Upper lobe of left lung (tissue), 6 donors: ENCODE results near the gene ZDHHC20. TPM values are rescaled to one million over a fixed set of nuclear protein-coding genes. Genes with fewer than 3 reads are reported as not detected.

Experiments
- ATAC-seq, 2 donors: fragments of 200-7000 bp; cut with Tn5 transposase; one replicate each; pipeline ENCODE4 v1.9.1; 2022; ENCODE audit warnings: mild to moderate bottlenecking in 2 of 2, moderate library complexity in 2 of 2; ENCODE audit not compliant: low FRiP score in 2 of 2
- DNase-seq, 2 donors: peaks; one replicate each; pipeline ENCODE4 v3.0.0-alpha.2; 2019 to 2020
- H3K27ac ChIP-seq, 4 donors: fragments of 200-600 bp; sonication (generic); one replicate each; pipeline ENCODE4 v1.5.1; 2016 to 2019
- H3K27me3 ChIP-seq, 4 donors: fragments of 200-600 bp; sonication (generic); one replicate each; pipeline ENCODE4 v1.5.1; 2017 to 2019
- H3K36me3 ChIP-seq, 4 donors: fragments of 200-600 bp; sonication (generic); one replicate each; pipeline ENCODE4 v1.5.1; 2016 to 2019
- H3K4me1 ChIP-seq, 4 donors: fragments of 200-600 bp; sonication (generic); one replicate each; pipeline ENCODE4 v1.5.1; 2018 to 2019
- H3K4me3 ChIP-seq, 4 donors: fragments of 200-600 bp; sonication (generic); one replicate each; pipeline ENCODE4 v1.5.1; 2017 to 2019; ENCODE audit warnings: mild to moderate bottlenecking in 2 of 4, moderate library complexity in 1 of 4
- H3K9me3 ChIP-seq, 4 donors: fragments of 200-600 bp; sonication (generic); one replicate each; pipeline ENCODE4 v1.5.1; 2018 to 2019
- EP300 ChIP-seq, 4 donors: sonication (generic); formaldehyde crosslinking; IDR thresholded peaks; one replicate each; pipeline ENCODE4 v1.5.1; 2017; ENCODE audit warnings: antibody characterized with exemption in 4 of 4, control low read depth in 2 of 4
- POLR2A ChIP-seq, 4 donors: fragments of 450-650 bp; IDR thresholded peaks; one replicate each; pipeline ENCODE4 v1.5.1; 2016 to 2017; ENCODE audit warnings: antibody characterized with exemption in 4 of 4, mild to moderate bottlenecking in 2 of 4
- POLR2AphosphoS5 ChIP-seq, 2 donors: sonication (generic); formaldehyde crosslinking; IDR thresholded peaks; one replicate each; pipeline ENCODE4 v1.5.1; 2017; ENCODE audit warnings: antibody characterized with exemption in 2 of 2
- WGBS, 2 donors: methylation state at CpG; one replicate each; pipeline ENCODE4 v1.1.5; 2017 to 2018; 5-methylcytosine and 5-hydroxymethylcytosine counted together
- total RNA-seq, 6 donors: library from RNA; depleted of rRNA in 4 of 6; stranded (reverse); fragments of >200 nt in 4 of 6; gene quantifications; one replicate each; pipeline versions ENCODE4 v1.1.0 to v1.2.1, GENCODE V29; 2016 to 2021
- TF ChIP-seq, protein P1 (sequence below), 6 experiments: fragments of 450-650 bp in 4 of 6; fragments of 200-600 bp in 2 of 6; sonication (generic) in 2 of 6; IDR thresholded peaks; one replicate each; pipeline ENCODE4 v1.5.1; 2016 to 2019; ENCODE audit warnings: antibody characterized with exemption in 6 of 6
- donor health status: DM: no; HTN: no; CAD: no; lungs with moderate emphysema.
- donor health status: DM: no; HTN: yes; CAD: no; lungs with severe emphysema.

The ZDHHC20 gene
- total RNA-seq, 6 donors from 2014 or later: 26.2 to 124 (median 72.0) TPM

DNA sequence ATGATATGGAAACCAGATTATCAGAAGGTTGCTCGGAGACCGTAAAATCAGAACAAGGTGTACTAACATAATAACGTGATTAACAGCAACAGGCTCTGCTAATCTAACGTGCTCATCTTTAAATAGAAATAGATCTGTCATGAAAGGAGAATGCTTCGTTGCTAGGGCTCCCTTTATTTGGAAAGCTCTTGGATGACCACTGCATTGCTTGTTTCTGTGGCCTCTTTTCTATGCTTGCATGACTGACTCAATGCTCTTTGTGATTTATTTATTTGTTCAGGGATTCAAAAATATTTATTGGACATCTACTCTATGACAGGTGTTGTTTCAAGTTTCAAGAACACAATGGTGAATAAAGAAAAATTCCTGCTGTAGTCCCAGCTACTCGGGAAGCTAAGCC, 22.3 kb upstream of the ZDHHC20 start:
- no peak for ATAC-seq
- Histone ChIP-seq H3K4me3 (no peak overlapping the region), H3K36me3 (no peaks in the 10 kb centered on the region)

DNA sequence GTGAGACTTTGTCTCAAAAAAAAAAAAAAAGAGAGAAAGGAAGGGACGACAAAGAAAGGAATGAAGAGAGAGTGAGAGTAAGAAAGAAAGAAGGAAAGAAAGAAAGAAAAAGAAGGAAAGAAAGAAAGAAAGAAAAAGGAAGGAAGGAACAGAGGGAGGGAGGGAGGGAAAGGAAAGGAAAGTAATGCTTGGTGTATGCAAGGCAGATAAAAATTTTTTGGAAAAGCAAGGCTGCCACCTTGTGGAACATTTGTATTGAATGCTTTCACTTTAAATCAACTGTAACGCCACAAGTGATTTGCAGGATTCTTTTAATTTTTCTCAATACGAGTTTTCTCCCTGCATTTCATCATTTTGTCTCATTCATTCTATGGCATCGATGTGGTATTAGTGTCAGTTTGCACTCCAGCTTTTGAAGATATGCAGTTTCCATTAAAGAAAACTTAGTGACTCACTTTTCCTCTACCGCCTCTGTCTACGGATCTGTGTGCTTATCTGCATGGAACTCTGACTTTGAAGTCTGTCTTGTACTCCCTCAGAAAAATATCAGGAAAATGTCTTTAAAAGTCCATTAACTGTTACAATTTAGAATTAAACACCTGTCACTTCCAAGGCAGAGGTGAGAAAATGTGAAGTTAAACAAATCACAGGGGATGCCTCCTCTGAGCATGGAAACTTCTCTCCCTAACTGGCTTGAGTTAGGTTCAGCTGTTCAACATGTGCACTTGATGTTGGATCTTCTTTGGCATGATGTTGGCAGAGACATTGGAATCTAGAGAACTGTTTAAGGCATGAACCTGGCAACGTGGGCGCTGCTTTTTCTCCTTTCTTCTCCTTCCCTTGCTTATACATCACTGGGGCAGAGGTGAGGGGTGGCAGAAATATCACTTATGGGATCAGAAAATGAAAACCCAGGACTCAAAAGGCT, 20.0 kb upstream of the ZDHHC20 start:
- no peaks in the 10 kb centered on the region for H3K27me3 ChIP-seq
- no peak overlapping the region for H3K27ac ChIP-seq
- H3K9me3 ChIP-seq: no peaks in the 10 kb centered on the region
- ATAC-seq: peak in 1 of 2 donors; percentile 86
- TF ChIP-seq, protein P1, sequence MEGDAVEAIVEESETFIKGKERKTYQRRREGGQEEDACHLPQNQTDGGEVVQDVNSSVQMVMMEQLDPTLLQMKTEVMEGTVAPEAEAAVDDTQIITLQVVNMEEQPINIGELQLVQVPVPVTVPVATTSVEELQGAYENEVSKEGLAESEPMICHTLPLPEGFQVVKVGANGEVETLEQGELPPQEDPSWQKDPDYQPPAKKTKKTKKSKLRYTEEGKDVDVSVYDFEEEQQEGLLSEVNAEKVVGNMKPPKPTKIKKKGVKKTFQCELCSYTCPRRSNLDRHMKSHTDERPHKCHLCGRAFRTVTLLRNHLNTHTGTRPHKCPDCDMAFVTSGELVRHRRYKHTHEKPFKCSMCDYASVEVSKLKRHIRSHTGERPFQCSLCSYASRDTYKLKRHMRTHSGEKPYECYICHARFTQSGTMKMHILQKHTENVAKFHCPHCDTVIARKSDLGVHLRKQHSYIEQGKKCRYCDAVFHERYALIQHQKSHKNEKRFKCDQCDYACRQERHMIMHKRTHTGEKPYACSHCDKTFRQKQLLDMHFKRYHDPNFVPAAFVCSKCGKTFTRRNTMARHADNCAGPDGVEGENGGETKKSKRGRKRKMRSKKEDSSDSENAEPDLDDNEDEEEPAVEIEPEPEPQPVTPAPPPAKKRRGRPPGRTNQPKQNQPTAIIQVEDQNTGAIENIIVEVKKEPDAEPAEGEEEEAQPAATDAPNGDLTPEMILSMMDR (IDR thresholded peaks at IDR 0.05): peak; percentile 45 to 64 (median 56)
- TF ChIP-seq POLR2AphosphoS5 (IDR thresholded peaks at IDR 0.05) (no peak), EP300 (IDR thresholded peaks at IDR 0.05) (no peak), POLR2A (IDR thresholded peaks at IDR 0.05) (no peak)
- no peak for DNase-seq
- WGBS, 2 donors: 32 to 34% methylated on average over 8 of the region's 8 CpGs
- peaks cover 7 to 18% (median 8%) of the 10 kb centered on the region in 4 donors for H3K4me1 ChIP-seq
- no peaks in the 10 kb centered on the region for H3K36me3 ChIP-seq
- no peak overlapping the region for H3K4me3 ChIP-seq

More for the DNA sequence above, 22.3 kb upstream of the ZDHHC20 start:
- 58 to 64% methylated on average over 6 of the region's 6 CpGs for WGBS, 2 donors
- no peak for DNase-seq
- H3K27me3 ChIP-seq: no peaks in the 10 kb centered on the region
- H3K9me3 ChIP-seq: peaks cover 0 to 7% (median 6%) of the 10 kb centered on the region in 4 donors
- H3K4me1 ChIP-seq: peaks cover 7 to 15% (median 8%) of the 10 kb centered on the region in 4 donors
- TF ChIP-seq POLR2AphosphoS5 (IDR thresholded peaks at IDR 0.05): no peak
- no peak for TF ChIP-seq EP300 (IDR thresholded peaks at IDR 0.05)
- TF ChIP-seq POLR2A (IDR thresholded peaks at IDR 0.05): no peak
- TF ChIP-seq, protein P1 (IDR thresholded peaks at IDR 0.05): no peak
- H3K27ac ChIP-seq: no peak overlapping the region

DNA sequence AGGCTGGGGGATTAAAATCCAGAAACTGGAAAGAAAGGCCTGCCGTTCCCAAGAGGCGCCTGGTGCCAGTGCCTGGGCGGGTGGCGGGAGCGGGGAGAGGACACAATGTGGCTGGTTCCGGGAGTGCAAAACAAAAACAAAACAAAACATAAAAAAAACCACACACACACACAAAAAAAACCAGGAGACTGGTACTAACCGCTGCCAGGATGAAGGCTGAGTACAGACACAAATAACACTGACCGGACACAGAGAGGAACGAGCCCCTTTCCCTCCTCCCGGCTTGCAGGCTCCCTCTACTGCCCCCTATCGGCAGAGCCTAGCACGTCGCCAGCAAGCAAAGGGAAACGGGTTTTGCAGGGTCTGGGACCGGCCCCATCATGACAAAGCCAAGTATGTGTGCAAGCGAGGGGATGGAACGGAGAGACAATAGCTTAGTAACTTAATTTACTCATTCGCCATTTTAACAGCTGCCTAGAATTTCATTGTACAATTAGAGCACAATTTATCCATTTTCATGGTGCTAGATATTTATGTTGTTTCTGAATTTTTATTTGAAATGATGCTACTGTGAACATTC, 17.9 kb upstream of the ZDHHC20 start:
- Histone ChIP-seq H3K27me3 (no peaks in the 10 kb centered on the region), H3K27ac (peak overlapping the region in 3 of 4 donors; percentile 30 to 80 (median 42)), H3K36me3 (no peaks in the 10 kb centered on the region), H3K4me3 (peak overlapping the region; percentile 2 to 48 (median 39)), H3K4me1 (peaks cover 7 to 18% (median 8%) of the 10 kb centered on the region in 4 donors), H3K9me3 (no peaks in the 10 kb centered on the region)
- WGBS, 2 donors: 4% methylated on average over 18 of the region's 18 CpGs
- ATAC-seq (peak; percentile 94 to 95), DNase-seq (peak; percentile 80 to 89)
- TF ChIP-seq, protein P1 (IDR thresholded peaks at IDR 0.05): peak; percentile 89 to 96 (median 92)
- TF ChIP-seq POLR2AphosphoS5 (IDR thresholded peaks at IDR 0.05) (no peak), POLR2A (IDR thresholded peaks at IDR 0.05) (peak in 1 of 4 donors; percentile 15), EP300 (IDR thresholded peaks at IDR 0.05) (no peak)

DNA sequence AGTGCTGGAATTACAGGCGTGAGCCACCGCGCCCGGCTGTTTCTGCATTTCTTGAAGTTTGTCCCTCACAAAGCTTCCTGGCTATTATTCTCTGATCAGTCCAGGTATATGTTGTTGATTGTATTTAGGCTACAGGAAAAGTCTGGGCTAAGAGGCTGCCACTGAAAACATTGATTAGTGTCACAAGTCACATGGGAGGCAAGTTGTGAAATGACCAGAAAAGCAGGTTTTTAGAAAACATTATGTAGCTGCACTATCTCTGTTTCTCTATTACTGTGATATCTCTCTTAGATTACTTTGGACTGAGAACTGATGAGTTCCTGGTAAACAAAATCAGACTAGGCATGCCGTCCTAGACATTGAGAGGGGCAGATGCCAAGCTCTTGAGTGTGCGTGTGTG, 16.0 kb upstream of the ZDHHC20 start:
- Histone ChIP-seq H3K9me3 (no peaks in the 10 kb centered on the region), H3K27me3 (no peaks in the 10 kb centered on the region), H3K4me3 (no peak overlapping the region), H3K36me3 (no peaks in the 10 kb centered on the region), H3K4me1 (peaks cover 7 to 18% (median 8%) of the 10 kb centered on the region in 4 donors), H3K27ac (no peak overlapping the region)
- 57 to 74% methylated on average over 6 of the region's 6 CpGs for WGBS, 2 donors
- TF ChIP-seq POLR2AphosphoS5 (IDR thresholded peaks at IDR 0.05) (no peak), POLR2A (IDR thresholded peaks at IDR 0.05) (no peak), EP300 (IDR thresholded peaks at IDR 0.05) (no peak)
- TF ChIP-seq, protein P1 (IDR thresholded peaks at IDR 0.05): no peak
- DNase-seq (no peak), ATAC-seq (no peak)
